Duodenal mucosa (tissue), 2 donors: ENCODE data around the gene CEP164.
"Not testable (repeated sequence)": the region's sequence is repeated elsewhere in the genome, so short reads cannot be mapped to it uniquely, and the experiment has no call there.

Experiments
- H3K27ac ChIP-seq: one replicate; pipeline ENCODE4 v1.7.0; 2013; ENCODE audit warnings: low read depth, low read length
- H3K27me3 ChIP-seq, 2 donors: one replicate each; pipeline ENCODE4 v1.7.0; 2013; ENCODE audit warnings: low read length in 2 of 2, control low read depth in 1 of 2; ENCODE audit not compliant: insufficient read depth in 2 of 2, control insufficient read depth in 1 of 2
- H3K36me3 ChIP-seq, 2 donors: one replicate each; pipeline ENCODE4 v1.7.0; 2013; ENCODE audit warnings: low read length in 2 of 2, control low read depth in 1 of 2; ENCODE audit not compliant: insufficient read depth in 2 of 2, control insufficient read depth in 1 of 2
- H3K4me1 ChIP-seq, 2 donors: one replicate each; pipeline ENCODE4 v1.7.0; 2013; ENCODE audit warnings: low read length in 2 of 2, control low read depth in 1 of 2; ENCODE audit not compliant: insufficient read depth in 2 of 2, control insufficient read depth in 1 of 2
- H3K4me3 ChIP-seq, 2 donors: one replicate each; pipeline ENCODE4 v1.7.0; 2013; ENCODE audit warnings: low read length in 2 of 2, low read depth in 1 of 2
- H3K9ac ChIP-seq, 2 donors: one replicate each; pipeline ENCODE4 v1.7.0; 2013; ENCODE audit warnings: low read length in 2 of 2, low read depth in 1 of 2
- H3K9me3 ChIP-seq, 2 donors: one replicate each; pipeline ENCODE4 v1.7.0; 2013; ENCODE audit warnings: low read length in 2 of 2, control low read depth in 1 of 2; ENCODE audit not compliant: control insufficient read depth in 1 of 2

Gene CEP164

GRCh38 chr11:117319214-117319840 lies 8.3 kb upstream of the CEP164 start:
- Histone ChIP-seq H3K4me1 (peaks cover 8 to 15% of the 10 kb centered on the region in 2 donors), H3K36me3 (no peaks in the 10 kb centered on the region), H3K4me3 (no peak overlapping the region), H3K27me3 (peaks cover 0 to 3% of the 10 kb centered on the region in 2 donors), H3K9me3 (no peaks in the 10 kb centered on the region), H3K27ac (no peak overlapping the region), H3K9ac (no peak overlapping the region)

GRCh38 chr11:117327255-117327566 lies 443 bp upstream of the CEP164 start:
- H3K27ac ChIP-seq, H3K9me3 ChIP-seq, H3K36me3 ChIP-seq, H3K27me3 ChIP-seq, H3K4me1 ChIP-seq: not testable (repeated sequence)
- Histone ChIP-seq H3K4me3 (peak overlapping the region in 1 of 2 donors; percentile 85), H3K9ac (peak overlapping the region in 1 of 2 donors; percentile 56)

DNA sequence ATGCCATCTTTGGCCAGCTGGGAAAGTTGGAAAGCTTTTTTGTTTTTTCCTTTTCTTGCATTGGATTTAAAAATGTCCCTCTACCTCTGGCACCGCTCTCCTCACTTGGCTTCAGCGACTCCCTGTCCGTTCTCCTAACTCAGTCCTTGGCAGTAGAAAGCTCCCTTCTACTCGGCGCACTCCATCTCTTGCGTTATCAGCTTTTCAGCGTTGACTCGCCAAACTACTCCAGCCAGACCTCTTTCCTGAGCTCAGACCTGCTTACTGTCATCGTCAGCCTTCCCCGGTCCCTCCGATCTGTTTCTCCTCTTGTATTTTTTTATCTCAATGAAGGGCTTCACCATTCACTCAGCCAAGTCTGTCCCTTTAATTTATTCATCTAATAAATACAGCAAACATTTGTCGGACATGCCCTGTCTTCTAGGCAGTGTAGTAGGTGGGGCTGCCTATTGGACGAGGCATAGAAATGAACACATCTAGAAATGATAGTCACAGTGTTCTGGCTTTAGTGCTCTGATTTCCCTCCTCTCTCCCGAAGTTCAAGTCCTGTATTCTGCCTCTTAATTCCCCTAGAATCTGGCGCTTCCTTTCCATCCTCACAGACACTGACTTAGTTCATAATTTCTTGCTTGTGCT lies 839 bp downstream of the CEP164 start:
- no peaks in the 10 kb centered on the region for H3K27me3 ChIP-seq
- H3K4me3 ChIP-seq = peak overlapping the region; percentile 85 to 92
- H3K4me1 ChIP-seq = peaks cover 9 to 10% of the 10 kb centered on the region in 2 donors
- peak overlapping the region; percentile 89 for H3K27ac ChIP-seq
- peak overlapping the region; percentile 56 to 69 for H3K9ac ChIP-seq
- H3K36me3 ChIP-seq = no peaks in the 10 kb centered on the region
- no peaks in the 10 kb centered on the region for H3K9me3 ChIP-seq

- Histone ChIP-seq H3K36me3 (peaks cover 0 to 6% of the 10 kb centered on the region in 2 donors), H3K27me3 (no peaks in the 10 kb centered on the region), H3K4me3 (no peak overlapping the region), H3K9me3 (no peaks in the 10 kb centered on the region), H3K27ac (no peak overlapping the region), H3K4me1 (peaks cover 9 to 10% of the 10 kb centered on the region in 2 donors), H3K9ac (no peak overlapping the region)
These were observed 5.2 kb downstream of the CEP164 start for GRCh38 chr11:117332843-117333242.

DNA sequence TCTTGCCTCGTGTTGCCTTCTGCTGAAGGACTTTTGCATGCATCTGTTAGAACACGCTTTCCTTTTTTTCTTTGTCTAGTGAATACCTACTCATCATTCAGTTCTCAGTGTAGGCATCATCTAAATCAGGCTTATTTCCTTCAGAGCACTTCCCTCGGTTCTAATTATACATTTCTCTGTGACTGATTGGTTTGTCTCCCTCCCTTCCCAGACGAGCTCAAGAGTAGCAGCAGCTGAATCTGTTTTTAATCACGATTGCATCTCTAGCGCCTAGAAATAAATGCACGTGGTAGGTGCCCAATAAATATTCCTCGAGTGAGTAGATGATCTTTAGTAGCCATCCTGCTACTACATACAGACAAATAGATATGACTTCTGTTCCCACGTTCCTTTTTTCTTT lies 6.3 kb downstream of the CEP164 start:
- Histone ChIP-seq H3K4me1 (peaks cover 3 to 4% of the 10 kb centered on the region in 2 donors), H3K27me3 (no peaks in the 10 kb centered on the region), H3K4me3 (no peak overlapping the region), H3K27ac (no peak overlapping the region), H3K9me3 (no peaks in the 10 kb centered on the region), H3K9ac (no peak overlapping the region), H3K36me3 (peaks cover 0 to 6% of the 10 kb centered on the region in 2 donors)

- Histone ChIP-seq H3K9me3 (no peaks in the 10 kb centered on the region), H3K27me3 (no peaks in the 10 kb centered on the region), H3K27ac (no peak overlapping the region), H3K36me3 (peaks cover 0 to 6% of the 10 kb centered on the region in 2 donors), H3K9ac (no peak overlapping the region), H3K4me1 (no peaks in the 10 kb centered on the region), H3K4me3 (no peak overlapping the region)
These were observed 7.2 kb downstream of the CEP164 start for GRCh38 chr11:117334896-117335295.

GRCh38 chr11:117335399-117335798 lies 7.7 kb downstream of the CEP164 start:
- H3K27ac ChIP-seq = no peak overlapping the region
- H3K9me3 ChIP-seq = no peaks in the 10 kb centered on the region
- no peak overlapping the region for H3K9ac ChIP-seq
- no peaks in the 10 kb centered on the region for H3K27me3 ChIP-seq
- peaks cover 0 to 6% of the 10 kb centered on the region in 2 donors for H3K36me3 ChIP-seq
- no peak overlapping the region for H3K4me3 ChIP-seq
- no peaks in the 10 kb centered on the region for H3K4me1 ChIP-seq

GRCh38 chr11:117337076-117337475 lies 9.4 kb downstream of the CEP164 start:
- H3K9me3 ChIP-seq = no peaks in the 10 kb centered on the region
- H3K4me1 ChIP-seq = no peaks in the 10 kb centered on the region
- H3K4me3 ChIP-seq = no peak overlapping the region
- H3K27me3 ChIP-seq = no peaks in the 10 kb centered on the region
- H3K36me3 ChIP-seq = peaks cover 0 to 6% of the 10 kb centered on the region in 2 donors
- H3K27ac ChIP-seq = no peak overlapping the region
- H3K9ac ChIP-seq = no peak overlapping the region

DNA sequence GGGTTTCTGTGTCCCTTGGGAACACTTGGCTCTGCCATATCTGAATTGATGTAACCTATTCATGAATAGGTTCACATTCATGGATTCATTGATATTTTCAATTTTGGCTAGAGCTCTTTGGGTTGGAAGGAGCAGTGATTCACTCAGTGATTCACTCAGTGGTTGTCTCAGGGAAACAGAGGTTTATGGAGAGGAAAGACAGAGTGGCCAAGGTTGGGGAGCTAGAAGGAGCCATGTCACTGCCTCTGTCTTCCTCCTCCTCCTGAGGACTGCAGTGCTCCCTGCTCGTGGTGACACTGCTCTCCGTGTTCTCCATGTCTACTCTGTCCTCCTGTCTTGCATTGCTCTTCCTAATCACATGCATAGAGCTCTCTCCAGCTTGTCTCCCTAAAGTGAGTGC lies 17.4 kb downstream of the CEP164 start:
- H3K36me3 ChIP-seq = peaks cover 9 to 15% of the 10 kb centered on the region in 2 donors
- no peak overlapping the region for H3K9ac ChIP-seq
- H3K27me3 ChIP-seq = no peaks in the 10 kb centered on the region

DNA sequence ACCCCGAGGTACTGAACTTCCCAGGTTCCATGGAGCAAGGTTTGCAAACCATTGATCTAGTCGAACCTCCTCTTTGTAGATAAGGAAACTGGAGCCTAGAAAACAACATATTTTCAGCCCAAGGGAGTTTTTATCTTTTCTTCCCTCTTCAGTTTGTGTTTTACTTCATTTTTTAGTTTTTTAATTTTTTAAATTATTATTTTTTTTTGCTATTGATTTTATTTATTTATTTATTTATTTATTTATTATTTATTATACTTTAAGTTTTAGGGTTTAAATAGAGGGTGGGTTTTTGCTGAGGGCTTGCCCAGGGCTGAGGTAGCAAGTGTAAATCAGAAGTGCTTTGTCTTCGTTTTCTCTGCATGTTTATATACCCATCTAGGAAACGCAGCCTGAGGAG lies 26.9 kb downstream of the CEP164 start:
- H3K36me3 ChIP-seq = peaks cover 16 to 31% of the 10 kb centered on the region in 2 donors
- H3K27me3 ChIP-seq = no peaks in the 10 kb centered on the region
- H3K4me3 ChIP-seq = no peak overlapping the region
- H3K27ac ChIP-seq = no peak overlapping the region
- H3K4me1 ChIP-seq = no peaks in the 10 kb centered on the region
- H3K9ac ChIP-seq = no peak overlapping the region
- H3K9me3 ChIP-seq = no peaks in the 10 kb centered on the region

More for the DNA sequence above, 17.4 kb downstream of the CEP164 start:
- Histone ChIP-seq H3K4me1 (no peaks in the 10 kb centered on the region), H3K4me3 (no peak overlapping the region), H3K9me3 (no peaks in the 10 kb centered on the region), H3K27ac (no peak overlapping the region)
